K562 (cell line): Measurements from ENCODE around the gene ENDOG. TPM values are rescaled to one million over a fixed set of nuclear protein-coding genes. Genes with fewer than 3 reads are reported as not detected.
A peak's percentile ranks its signal among the peaks of the same experiment; 100 is the strongest.

Experiments used
- MEIS2 ChIP-seq: fragments of 450-650 bp; IDR thresholded peaks from 2 replicates; pipeline ENCODE4 v1.6.1; 2014; ENCODE audit warnings: mild to moderate bottlenecking; ENCODE audit not compliant: partially characterized antibody
- SRSF9 ChIP-seq: fragments of 200-400 bp; formaldehyde crosslinking; IDR thresholded peaks from 2 replicates; pipeline ENCODE4 v1.6.1; 2017; ENCODE audit warnings: low read depth, low read length, borderline replicate concordance
- ZNF507 ChIP-seq: conservative IDR thresholded peaks from 2 replicates; pipeline ENCODE4 v1.6.1; 2017; ENCODE audit warnings: missing genetic modification characterization, missing compliant biosample characterization
- ZNF551 ChIP-seq: fragments of 250-450 bp; sonication (Bioruptor Pico); IDR thresholded peaks from 2 replicates; pipeline ENCODE4 v1.5.0; 2021; ENCODE audit warnings: mild to moderate bottlenecking, moderate library complexity
- ZNF586 ChIP-seq: fragments of 450-650 bp; formaldehyde crosslinking; conservative IDR thresholded peaks from 2 replicates; pipeline ENCODE4 v1.4.0; 2020; ENCODE audit warnings: mild to moderate bottlenecking, moderate library complexity
- ZNF778 ChIP-seq: fragments of 450-650 bp; formaldehyde crosslinking; IDR thresholded peaks from 2 replicates; pipeline ENCODE4 v1.4.0; 2020; ENCODE audit warnings: mild to moderate bottlenecking, moderate library complexity
- polyA plus RNA-seq, 8 experiments: library from polyadenylated mRNA; depleted of rRNA in 4 of 8; stranded (reverse) in 5 of 8; unstranded in 3 of 8; fragments of >200 nt; fragmentation: Nextera tagmentation in 2 of 8; fragmentation: Illumina TruSeq in 1 of 8; extraction: Ambion mirVana in 2 of 8; extraction: Trizol in 1 of 8; gene quantifications; 2 replicates each; pipeline versions ENCODE4 v1.2.1 to v1.2.3, GENCODE V29; 2011 to 2014; ENCODE audit warnings: inconsistent platforms in 1 of 8, missing spikeins in 1 of 8
- total RNA-seq, 7 experiments: library from RNA; depleted of rRNA in 6 of 7; stranded (reverse); fragments of >200 nt in 6 of 7; fragmentation: Illumina TruSeq in 2 of 7; extraction: Trizol in 2 of 7; gene quantifications; 2 replicates each; pipeline versions ENCODE4 v1.2.1 to v1.2.3, GENCODE V29; 2011 to 2021; ENCODE audit warnings: low replicate concordance in 1 of 7
- TF ChIP-seq, protein P1 (sequence below): fragments of 250-450 bp; sonication (Bioruptor Pico); IDR thresholded peaks from 2 replicates; pipeline ENCODE4 v1.4.0; 2020; ENCODE audit warnings: borderline replicate concordance
- TF ChIP-seq, protein P2 (sequence below): sonication (generic); formaldehyde crosslinking; IDR thresholded peaks from 2 replicates; pipeline ENCODE4 v1.4.0; 2020; ENCODE audit warnings: mild to moderate bottlenecking, missing genetic modification reagents
- TF ChIP-seq, protein P3 (sequence below): fragments of 450-650 bp; conservative IDR thresholded peaks from 2 replicates; pipeline ENCODE4 v1.6.1; 2016; ENCODE audit warnings: missing genetic modification characterization, low read depth, mild to moderate bottlenecking, control low read depth, missing compliant biosample characterization
- TF ChIP-seq, protein P4 (sequence below): IDR thresholded peaks from 2 replicates; pipeline ENCODE4 v1.6.1; 2011; ENCODE audit not compliant: insufficient read length; ENCODE audit errors: extremely low read depth
- TF ChIP-seq, protein P5 (sequence below): sonication (generic); formaldehyde crosslinking; IDR thresholded peaks from 2 replicates; pipeline ENCODE4 v1.8.0; 2022; ENCODE audit warnings: mild to moderate bottlenecking, missing genetic modification reagents
- TF ChIP-seq, protein P6 (sequence below), 2 experiments: fragments of 450-650 bp; conservative IDR thresholded peaks; 2 replicates each; pipeline ENCODE4 v1.6.1; 2017; ENCODE audit warnings: mild to moderate bottlenecking in 2 of 2, moderate library complexity in 2 of 2

Gene ENDOG
- total and polyA plus RNA-seq, 9 of the 15 experiments (the other 6 are each of a cell fraction or from before 2014, with no cell fraction given) = 1.2 to 91.0 (median 25.5) TPM

DNA sequence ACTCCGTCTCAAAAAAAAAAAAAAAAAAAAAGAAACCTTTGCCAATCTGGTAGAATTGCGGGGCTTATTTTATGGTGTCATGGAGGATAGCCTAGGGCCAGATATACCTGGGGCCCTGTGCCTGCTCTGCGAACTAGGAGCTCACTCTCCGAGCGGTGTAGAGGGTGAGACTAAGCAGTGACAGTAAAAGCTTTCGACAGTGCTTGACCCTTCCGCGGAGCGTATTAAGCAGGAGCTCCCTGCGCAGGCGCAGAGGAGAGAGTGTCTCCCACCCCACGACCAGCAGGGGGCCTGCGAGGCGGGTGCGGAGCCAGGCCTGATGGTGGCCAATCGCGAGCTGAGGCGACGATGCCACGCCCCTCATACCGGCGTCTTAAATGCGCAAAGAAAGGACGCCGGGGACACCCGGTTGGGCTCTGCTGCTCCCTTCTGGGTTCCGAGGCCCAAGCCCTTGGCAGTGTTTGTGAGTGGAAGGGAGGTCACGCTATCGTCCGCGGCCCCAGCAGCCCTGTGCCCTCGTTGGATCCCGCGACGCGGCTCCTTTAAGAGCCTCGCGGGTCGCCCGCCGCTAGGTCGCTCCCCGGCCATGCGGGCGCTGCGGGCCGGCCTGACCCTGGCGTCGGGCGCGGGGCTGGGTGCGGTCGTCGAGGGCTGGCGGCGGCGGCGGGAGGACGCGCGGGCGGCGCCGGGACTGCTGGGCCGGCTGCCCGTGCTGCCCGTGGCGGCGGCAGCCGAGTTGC lies at the start of gene ENDOG (continued):
- TF ChIP-seq, protein P1, sequence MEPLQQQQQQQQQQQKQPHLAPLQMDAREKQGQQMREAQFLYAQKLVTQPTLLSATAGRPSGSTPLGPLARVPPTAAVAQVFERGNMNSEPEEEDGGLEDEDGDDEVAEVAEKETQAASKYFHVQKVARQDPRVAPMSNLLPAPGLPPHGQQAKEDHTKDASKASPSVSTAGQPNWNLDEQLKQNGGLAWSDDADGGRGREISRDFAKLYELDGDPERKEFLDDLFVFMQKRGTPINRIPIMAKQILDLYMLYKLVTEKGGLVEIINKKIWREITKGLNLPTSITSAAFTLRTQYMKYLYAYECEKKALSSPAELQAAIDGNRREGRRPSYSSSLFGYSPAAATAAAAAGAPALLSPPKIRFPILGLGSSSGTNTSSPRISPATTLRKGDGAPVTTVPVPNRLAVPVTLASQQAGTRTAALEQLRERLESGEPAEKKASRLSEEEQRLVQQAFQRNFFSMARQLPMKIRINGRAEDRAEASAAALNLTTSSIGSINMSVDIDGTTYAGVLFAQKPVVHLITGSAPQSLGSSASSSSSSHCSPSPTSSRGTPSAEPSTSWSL (CRISPR knock-in tag) = no peak
- TF ChIP-seq, protein P2, sequence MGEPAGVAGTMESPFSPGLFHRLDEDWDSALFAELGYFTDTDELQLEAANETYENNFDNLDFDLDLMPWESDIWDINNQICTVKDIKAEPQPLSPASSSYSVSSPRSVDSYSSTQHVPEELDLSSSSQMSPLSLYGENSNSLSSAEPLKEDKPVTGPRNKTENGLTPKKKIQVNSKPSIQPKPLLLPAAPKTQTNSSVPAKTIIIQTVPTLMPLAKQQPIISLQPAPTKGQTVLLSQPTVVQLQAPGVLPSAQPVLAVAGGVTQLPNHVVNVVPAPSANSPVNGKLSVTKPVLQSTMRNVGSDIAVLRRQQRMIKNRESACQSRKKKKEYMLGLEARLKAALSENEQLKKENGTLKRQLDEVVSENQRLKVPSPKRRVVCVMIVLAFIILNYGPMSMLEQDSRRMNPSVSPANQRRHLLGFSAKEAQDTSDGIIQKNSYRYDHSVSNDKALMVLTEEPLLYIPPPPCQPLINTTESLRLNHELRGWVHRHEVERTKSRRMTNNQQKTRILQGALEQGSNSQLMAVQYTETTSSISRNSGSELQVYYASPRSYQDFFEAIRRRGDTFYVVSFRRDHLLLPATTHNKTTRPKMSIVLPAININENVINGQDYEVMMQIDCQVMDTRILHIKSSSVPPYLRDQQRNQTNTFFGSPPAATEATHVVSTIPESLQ (CRISPR knock-in tag) = 0 out of 2 replicates have a peak, but pooled peaks have one; percentile 45
- TF ChIP-seq, protein P3, sequence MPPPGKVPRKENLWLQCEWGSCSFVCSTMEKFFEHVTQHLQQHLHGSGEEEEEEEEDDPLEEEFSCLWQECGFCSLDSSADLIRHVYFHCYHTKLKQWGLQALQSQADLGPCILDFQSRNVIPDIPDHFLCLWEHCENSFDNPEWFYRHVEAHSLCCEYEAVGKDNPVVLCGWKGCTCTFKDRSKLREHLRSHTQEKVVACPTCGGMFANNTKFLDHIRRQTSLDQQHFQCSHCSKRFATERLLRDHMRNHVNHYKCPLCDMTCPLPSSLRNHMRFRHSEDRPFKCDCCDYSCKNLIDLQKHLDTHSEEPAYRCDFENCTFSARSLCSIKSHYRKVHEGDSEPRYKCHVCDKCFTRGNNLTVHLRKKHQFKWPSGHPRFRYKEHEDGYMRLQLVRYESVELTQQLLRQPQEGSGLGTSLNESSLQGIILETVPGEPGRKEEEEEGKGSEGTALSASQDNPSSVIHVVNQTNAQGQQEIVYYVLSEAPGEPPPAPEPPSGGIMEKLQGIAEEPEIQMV = no peak
- TF ChIP-seq MEIS2 (peak; percentile 92), ZNF778 (no peak), ZNF586 (CRISPR knock-in tag) (no peak), ZNF551 (CRISPR knock-in tag) (no peak), SRSF9 (no peak), ZNF507 (tag) (no peak)
- TF ChIP-seq, protein P4, sequence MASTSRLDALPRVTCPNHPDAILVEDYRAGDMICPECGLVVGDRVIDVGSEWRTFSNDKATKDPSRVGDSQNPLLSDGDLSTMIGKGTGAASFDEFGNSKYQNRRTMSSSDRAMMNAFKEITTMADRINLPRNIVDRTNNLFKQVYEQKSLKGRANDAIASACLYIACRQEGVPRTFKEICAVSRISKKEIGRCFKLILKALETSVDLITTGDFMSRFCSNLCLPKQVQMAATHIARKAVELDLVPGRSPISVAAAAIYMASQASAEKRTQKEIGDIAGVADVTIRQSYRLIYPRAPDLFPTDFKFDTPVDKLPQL = no peak
- TF ChIP-seq, protein P5, sequence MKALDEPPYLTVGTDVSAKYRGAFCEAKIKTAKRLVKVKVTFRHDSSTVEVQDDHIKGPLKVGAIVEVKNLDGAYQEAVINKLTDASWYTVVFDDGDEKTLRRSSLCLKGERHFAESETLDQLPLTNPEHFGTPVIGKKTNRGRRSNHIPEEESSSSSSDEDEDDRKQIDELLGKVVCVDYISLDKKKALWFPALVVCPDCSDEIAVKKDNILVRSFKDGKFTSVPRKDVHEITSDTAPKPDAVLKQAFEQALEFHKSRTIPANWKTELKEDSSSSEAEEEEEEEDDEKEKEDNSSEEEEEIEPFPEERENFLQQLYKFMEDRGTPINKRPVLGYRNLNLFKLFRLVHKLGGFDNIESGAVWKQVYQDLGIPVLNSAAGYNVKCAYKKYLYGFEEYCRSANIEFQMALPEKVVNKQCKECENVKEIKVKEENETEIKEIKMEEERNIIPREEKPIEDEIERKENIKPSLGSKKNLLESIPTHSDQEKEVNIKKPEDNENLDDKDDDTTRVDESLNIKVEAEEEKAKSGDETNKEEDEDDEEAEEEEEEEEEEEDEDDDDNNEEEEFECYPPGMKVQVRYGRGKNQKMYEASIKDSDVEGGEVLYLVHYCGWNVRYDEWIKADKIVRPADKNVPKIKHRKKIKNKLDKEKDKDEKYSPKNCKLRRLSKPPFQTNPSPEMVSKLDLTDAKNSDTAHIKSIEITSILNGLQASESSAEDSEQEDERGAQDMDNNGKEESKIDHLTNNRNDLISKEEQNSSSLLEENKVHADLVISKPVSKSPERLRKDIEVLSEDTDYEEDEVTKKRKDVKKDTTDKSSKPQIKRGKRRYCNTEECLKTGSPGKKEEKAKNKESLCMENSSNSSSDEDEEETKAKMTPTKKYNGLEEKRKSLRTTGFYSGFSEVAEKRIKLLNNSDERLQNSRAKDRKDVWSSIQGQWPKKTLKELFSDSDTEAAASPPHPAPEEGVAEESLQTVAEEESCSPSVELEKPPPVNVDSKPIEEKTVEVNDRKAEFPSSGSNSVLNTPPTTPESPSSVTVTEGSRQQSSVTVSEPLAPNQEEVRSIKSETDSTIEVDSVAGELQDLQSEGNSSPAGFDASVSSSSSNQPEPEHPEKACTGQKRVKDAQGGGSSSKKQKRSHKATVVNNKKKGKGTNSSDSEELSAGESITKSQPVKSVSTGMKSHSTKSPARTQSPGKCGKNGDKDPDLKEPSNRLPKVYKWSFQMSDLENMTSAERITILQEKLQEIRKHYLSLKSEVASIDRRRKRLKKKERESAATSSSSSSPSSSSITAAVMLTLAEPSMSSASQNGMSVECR = 0 out of 2 replicates have a peak, but pooled peaks have one; percentile 24
- TF ChIP-seq, protein P6, sequence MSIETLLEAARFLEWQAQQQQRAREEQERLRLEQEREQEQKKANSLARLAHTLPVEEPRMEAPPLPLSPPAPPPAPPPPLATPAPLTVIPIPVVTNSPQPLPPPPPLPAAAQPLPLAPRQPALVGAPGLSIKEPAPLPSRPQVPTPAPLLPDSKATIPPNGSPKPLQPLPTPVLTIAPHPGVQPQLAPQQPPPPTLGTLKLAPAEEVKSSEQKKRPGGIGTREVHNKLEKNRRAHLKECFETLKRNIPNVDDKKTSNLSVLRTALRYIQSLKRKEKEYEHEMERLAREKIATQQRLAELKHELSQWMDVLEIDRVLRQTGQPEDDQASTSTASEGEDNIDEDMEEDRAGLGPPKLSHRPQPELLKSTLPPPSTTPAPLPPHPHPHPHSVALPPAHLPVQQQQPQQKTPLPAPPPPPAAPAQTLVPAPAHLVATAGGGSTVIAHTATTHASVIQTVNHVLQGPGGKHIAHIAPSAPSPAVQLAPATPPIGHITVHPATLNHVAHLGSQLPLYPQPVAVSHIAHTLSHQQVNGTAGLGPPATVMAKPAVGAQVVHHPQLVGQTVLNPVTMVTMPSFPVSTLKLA (conservative IDR thresholded peaks at IDR 0.05) = peak; percentile 68 to 80
